ENCODE data around the gene ATP5IF1.
A peak's percentile ranks its signal among the peaks of the same experiment; 100 is the strongest.

Gene ATP5IF1

GRCh38 chr1:28249013-28249865 lies 13.3 kb downstream of the ATP5IF1 start:
- no peak overlapping the region for H3K14ac ChIP-seq (ENCODE audit: low read length)
- no peak overlapping the region for H3K18ac ChIP-seq (ENCODE audit: low read length)
- H3K79me1 ChIP-seq (ENCODE audit: low read depth, low read length), result no peaks in the 10 kb centered on the region
- no peak overlapping the region for H2BK5ac ChIP-seq (ENCODE audit: low read length)
- no peak overlapping the region for H3K9ac ChIP-seq (ENCODE audit: low read depth, low read length, poor library complexity)
- H2BK12ac ChIP-seq (ENCODE audit: low read length), result no peak overlapping the region
- no peaks in the 10 kb centered on the region for H3K36me3 ChIP-seq (replicated peaks in 1 of 2; ENCODE audit: control insufficient read depth in 2 of 2, insufficient read depth in 2 of 2, low read length in 2 of 2)
- peak overlapping the region; percentile 87 for H2AFZ ChIP-seq (ENCODE audit: low read length)
- H3K4ac ChIP-seq (ENCODE audit: low read length), result no peak overlapping the region
- no peak overlapping the region for H2BK15ac ChIP-seq (ENCODE audit: low read length)
- H4K91ac ChIP-seq (ENCODE audit: low read depth, low read length, poor library complexity), result no peak overlapping the region
- H3K27ac ChIP-seq (replicated peaks; ENCODE audit: low read length), result no peak overlapping the region
- peak; percentile 27 for DNase-seq (ENCODE audit: low spot score)
- H2AK5ac ChIP-seq (ENCODE audit: low read depth, low read length), result no peak overlapping the region
- H3K4me1 ChIP-seq (ENCODE audit: control insufficient read depth in 2 of 2, insufficient read depth in 1 of 2, low read depth in 1 of 2, low read length in 2 of 2), result peaks cover 8% of the 10 kb centered on the region in 2 donors
- no peaks in the 10 kb centered on the region for H3K27me3 ChIP-seq (ENCODE audit: control insufficient read depth in 3 of 3, insufficient read depth in 3 of 3, low read depth in 1 of 3, low read length in 3 of 3)
- H3K9me3 ChIP-seq (replicated peaks in 1 of 2; ENCODE audit: control insufficient read depth in 2 of 2, insufficient read depth in 1 of 2, low read depth in 1 of 2, low read length in 2 of 2), result no peaks in the 10 kb centered on the region
- no peak overlapping the region for H4K8ac ChIP-seq (ENCODE audit: low read depth, low read length)
- no peak overlapping the region for H3K4me3 ChIP-seq (ENCODE audit: low read length in 2 of 2)
- H3K4me2 ChIP-seq (ENCODE audit: insufficient read depth, low read length, poor library complexity, severe bottlenecking), result no peak overlapping the region
- no peak overlapping the region for H2BK120ac ChIP-seq (ENCODE audit: low read depth, low read length)
- no peak overlapping the region for H3K23ac ChIP-seq (ENCODE audit: low read depth, low read length, poor library complexity)
- WGBS, 2 donors (ENCODE audit: extremely low coverage in 2 of 2, insufficient read length in 2 of 2, insufficient replicate concordance in 1 of 2), result no CpG with 5 or more reads among the region's 3 CpGs

- no peak overlapping the region for H3K18ac ChIP-seq (ENCODE audit: low read length)
- H2AK5ac ChIP-seq (ENCODE audit: low read depth, low read length), result no peak overlapping the region
- H3K79me1 ChIP-seq (ENCODE audit: low read depth, low read length), result no peaks in the 10 kb centered on the region
- no peaks in the 10 kb centered on the region for H3K27me3 ChIP-seq (ENCODE audit: control insufficient read depth in 3 of 3, insufficient read depth in 3 of 3, low read depth in 1 of 3, low read length in 3 of 3)
- no peak overlapping the region for H3K23ac ChIP-seq (ENCODE audit: low read depth, low read length, poor library complexity)
- no peak overlapping the region for H4K91ac ChIP-seq (ENCODE audit: low read depth, low read length, poor library complexity)
- no peak overlapping the region for H2BK120ac ChIP-seq (ENCODE audit: low read depth, low read length)
- H3K27ac ChIP-seq (replicated peaks; ENCODE audit: low read length), result no peak overlapping the region
- H2AFZ ChIP-seq (ENCODE audit: low read length), result no peak overlapping the region
- no peak overlapping the region for H4K8ac ChIP-seq (ENCODE audit: low read depth, low read length)
- no CpG with 5 or more reads among the region's 4 CpGs for WGBS, 2 donors (ENCODE audit: extremely low coverage in 2 of 2, insufficient read length in 2 of 2, insufficient replicate concordance in 1 of 2)
- H3K4ac ChIP-seq (ENCODE audit: low read length), result no peak overlapping the region
- no peak overlapping the region for H2BK12ac ChIP-seq (ENCODE audit: low read length)
- DNase-seq (ENCODE audit: low spot score), result no peak
- H3K9me3 ChIP-seq (replicated peaks in 1 of 2; ENCODE audit: control insufficient read depth in 2 of 2, insufficient read depth in 1 of 2, low read depth in 1 of 2, low read length in 2 of 2), result no peaks in the 10 kb centered on the region
- no peak overlapping the region for H3K14ac ChIP-seq (ENCODE audit: low read length)
- H3K36me3 ChIP-seq (replicated peaks in 1 of 2; ENCODE audit: control insufficient read depth in 2 of 2, insufficient read depth in 2 of 2, low read length in 2 of 2), result no peaks in the 10 kb centered on the region
- H2BK5ac ChIP-seq (ENCODE audit: low read length), result no peak overlapping the region
- no peak overlapping the region for H3K9ac ChIP-seq (ENCODE audit: low read depth, low read length, poor library complexity)
- H3K4me2 ChIP-seq (ENCODE audit: insufficient read depth, low read length, poor library complexity, severe bottlenecking), result no peak overlapping the region
- H3K4me1 ChIP-seq (ENCODE audit: control insufficient read depth in 2 of 2, insufficient read depth in 1 of 2, low read depth in 1 of 2, low read length in 2 of 2), result peaks cover 8% of the 10 kb centered on the region in 2 donors
- no peak overlapping the region for H3K4me3 ChIP-seq (ENCODE audit: low read length in 2 of 2)
- H2BK15ac ChIP-seq (ENCODE audit: low read length), result no peak overlapping the region
Measured at GRCh38 chr1:28249866-28250295, 14.0 kb downstream of the ATP5IF1 start.

GRCh38 chr1:28256197-28256827 lies 20.4 kb downstream of the ATP5IF1 start:
- Histone ChIP-seq H3K9me3 (replicated peaks in 1 of 2; ENCODE audit: control insufficient read depth in 2 of 2, insufficient read depth in 1 of 2, low read depth in 1 of 2, low read length in 2 of 2) (no peaks in the 10 kb centered on the region), H2AFZ (ENCODE audit: low read length) (no peak overlapping the region), H3K14ac (ENCODE audit: low read length) (no peak overlapping the region), H3K4me3 (ENCODE audit: low read length in 2 of 2) (no peak overlapping the region), H2BK5ac (ENCODE audit: low read length) (no peak overlapping the region), H3K18ac (ENCODE audit: low read length) (no peak overlapping the region), H2BK120ac (ENCODE audit: low read depth, low read length) (no peak overlapping the region), H3K79me1 (ENCODE audit: low read depth, low read length) (no peaks in the 10 kb centered on the region), H3K27me3 (ENCODE audit: control insufficient read depth in 3 of 3, insufficient read depth in 3 of 3, low read depth in 1 of 3, low read length in 3 of 3) (peaks cover 0 to 5% (median 0%) of the 10 kb centered on the region in 3 experiments), H2AK5ac (ENCODE audit: low read depth, low read length) (no peak overlapping the region), H4K91ac (ENCODE audit: low read depth, low read length, poor library complexity) (no peak overlapping the region), H3K9ac (ENCODE audit: low read depth, low read length, poor library complexity) (no peak overlapping the region), H2BK15ac (ENCODE audit: low read length) (no peak overlapping the region), H3K4me2 (ENCODE audit: insufficient read depth, low read length, poor library complexity, severe bottlenecking) (no peak overlapping the region), H3K36me3 (replicated peaks in 1 of 2; ENCODE audit: control insufficient read depth in 2 of 2, insufficient read depth in 2 of 2, low read length in 2 of 2) (no peaks in the 10 kb centered on the region), H3K27ac (replicated peaks; ENCODE audit: low read length) (no peak overlapping the region), H3K4me1 (ENCODE audit: control insufficient read depth in 2 of 2, insufficient read depth in 1 of 2, low read depth in 1 of 2, low read length in 2 of 2) (peaks cover 8 to 9% of the 10 kb centered on the region in 2 donors), H3K23ac (ENCODE audit: low read depth, low read length, poor library complexity) (no peak overlapping the region), H4K8ac (ENCODE audit: low read depth, low read length) (no peak overlapping the region), H3K4ac (ENCODE audit: low read length) (no peak overlapping the region), H2BK12ac (ENCODE audit: low read length) (no peak overlapping the region)
- DNase-seq (ENCODE audit: low spot score), result no peak
- no CpG with 5 or more reads among the region's 6 CpGs for WGBS, 2 donors (ENCODE audit: extremely low coverage in 2 of 2, insufficient read length in 2 of 2, insufficient replicate concordance in 1 of 2)

- H3K36me3 ChIP-seq (replicated peaks in 1 of 2; ENCODE audit: control insufficient read depth in 2 of 2, insufficient read depth in 2 of 2, low read length in 2 of 2), result no peaks in the 10 kb centered on the region
- no peak overlapping the region for H3K27ac ChIP-seq (replicated peaks; ENCODE audit: low read length)
- no peak overlapping the region for H2BK12ac ChIP-seq (ENCODE audit: low read length)
- no peak overlapping the region for H3K4ac ChIP-seq (ENCODE audit: low read length)
- no peak overlapping the region for H2BK120ac ChIP-seq (ENCODE audit: low read depth, low read length)
- H3K9ac ChIP-seq (ENCODE audit: low read depth, low read length, poor library complexity), result no peak overlapping the region
- no peak overlapping the region for H3K4me3 ChIP-seq (ENCODE audit: low read length in 2 of 2)
- no peak overlapping the region for H3K4me2 ChIP-seq (ENCODE audit: insufficient read depth, low read length, poor library complexity, severe bottlenecking)
- no peak overlapping the region for H3K14ac ChIP-seq (ENCODE audit: low read length)
- no peak for DNase-seq (ENCODE audit: low spot score)
- H2AFZ ChIP-seq (ENCODE audit: low read length), result no peak overlapping the region
- H3K79me1 ChIP-seq (ENCODE audit: low read depth, low read length), result no peaks in the 10 kb centered on the region
- H4K8ac ChIP-seq (ENCODE audit: low read depth, low read length), result no peak overlapping the region
- no peak overlapping the region for H2AK5ac ChIP-seq (ENCODE audit: low read depth, low read length)
- no peaks in the 10 kb centered on the region for H3K9me3 ChIP-seq (replicated peaks in 1 of 2; ENCODE audit: control insufficient read depth in 2 of 2, insufficient read depth in 1 of 2, low read depth in 1 of 2, low read length in 2 of 2)
- no peak overlapping the region for H4K91ac ChIP-seq (ENCODE audit: low read depth, low read length, poor library complexity)
- no peak overlapping the region for H2BK5ac ChIP-seq (ENCODE audit: low read length)
- WGBS, 2 donors (ENCODE audit: extremely low coverage in 2 of 2, insufficient read length in 2 of 2, insufficient replicate concordance in 1 of 2), result no CpG with 5 or more reads among the region's 4 CpGs
- no peak overlapping the region for H3K23ac ChIP-seq (ENCODE audit: low read depth, low read length, poor library complexity)
- no peak overlapping the region for H3K18ac ChIP-seq (ENCODE audit: low read length)
- peaks cover 0 to 5% (median 0%) of the 10 kb centered on the region in 3 experiments for H3K27me3 ChIP-seq (ENCODE audit: control insufficient read depth in 3 of 3, insufficient read depth in 3 of 3, low read depth in 1 of 3, low read length in 3 of 3)
- peaks cover 8 to 9% of the 10 kb centered on the region in 2 donors for H3K4me1 ChIP-seq (ENCODE audit: control insufficient read depth in 2 of 2, insufficient read depth in 1 of 2, low read depth in 1 of 2, low read length in 2 of 2)
- H2BK15ac ChIP-seq (ENCODE audit: low read length), result no peak overlapping the region
Measured at GRCh38 chr1:28257736-28258135, 21.8 kb downstream of the ATP5IF1 start.

Measured in neuronal stem cell (in vitro differentiated cells).